Measurements from ENCODE around the gene TARP.

The TARP gene

GRCh38 chr7:38280707-38281106, 7.3 kb upstream of the TARP start:
- intact Hi-C loops (cut with DNase I) = no loop called here
- no peaks in the 10 kb centered on the region for H3K4me1 ChIP-seq (replicated peaks in 1 of 2)

GRCh38 chr7:38280000-38280399, 6.6 kb upstream of the TARP start:
- TF ChIP-seq POLR2A (IDR thresholded peaks at IDR 0.05) (no peak), CTCF (IDR thresholded peaks at IDR 0.05) (no peak)
- no peak for DNase-seq
- Histone ChIP-seq H3K36me3 (replicated peaks in 1 of 2) (no peaks in the 10 kb centered on the region), H3K27ac (no peak overlapping the region), H3K4me3 (no peak overlapping the region), H3K9me3 (replicated peaks in 1 of 3) (no peaks in the 10 kb centered on the region), H3K4me1 (replicated peaks in 1 of 2) (no peaks in the 10 kb centered on the region), H3K27me3 (no peaks in the 10 kb centered on the region)
- intact Hi-C loops (cut with DNase I) = no loop called here
- 48 to 68% (median 62%) methylated on average over 1 of the region's 1 CpG for WGBS, 4 donors

More at GRCh38 chr7:38280707-38281106, 7.3 kb upstream of the TARP start:
- H3K4me3 ChIP-seq = no peak overlapping the region
- no peaks in the 10 kb centered on the region for H3K9me3 ChIP-seq (replicated peaks in 1 of 3)
- no peaks in the 10 kb centered on the region for H3K27me3 ChIP-seq
- no peak for TF ChIP-seq CTCF (IDR thresholded peaks at IDR 0.05)
- TF ChIP-seq POLR2A (IDR thresholded peaks at IDR 0.05) = no peak
- no peaks in the 10 kb centered on the region for H3K36me3 ChIP-seq (replicated peaks in 1 of 2)
- H3K27ac ChIP-seq = no peak overlapping the region
- 84 to 96% (median 92%) methylated on average over 3 of the region's 3 CpGs for WGBS, 4 donors
- no peak for DNase-seq

- DNase-seq = no peak
- WGBS, 4 donors = 65 to 75% (median 73%) methylated on average over 6 of the region's 6 CpGs
- no peaks in the 10 kb centered on the region for H3K4me1 ChIP-seq (replicated peaks in 1 of 2)
- H3K4me3 ChIP-seq = no peak overlapping the region
- no peaks in the 10 kb centered on the region for H3K36me3 ChIP-seq (replicated peaks in 1 of 2)
- TF ChIP-seq CTCF (IDR thresholded peaks at IDR 0.05) (no peak), POLR2A (IDR thresholded peaks at IDR 0.05) (no peak)
- intact Hi-C loops (cut with DNase I) = no loop called here
- H3K9me3 ChIP-seq (replicated peaks in 1 of 3) = no peaks in the 10 kb centered on the region
- H3K27ac ChIP-seq = no peak overlapping the region
- no peaks in the 10 kb centered on the region for H3K27me3 ChIP-seq
Observed at GRCh38 chr7:38276096-38276877, 2.9 kb upstream of the TARP start.

- Histone ChIP-seq H3K27me3 (no peaks in the 10 kb centered on the region), H3K4me3 (no peak overlapping the region), H3K9me3 (replicated peaks in 1 of 3) (no peaks in the 10 kb centered on the region), H3K36me3 (replicated peaks in 1 of 2) (no peaks in the 10 kb centered on the region), H3K4me1 (replicated peaks in 1 of 2) (no peaks in the 10 kb centered on the region), H3K27ac (no peak overlapping the region)
- DNase-seq = no peak
- TF ChIP-seq POLR2A (IDR thresholded peaks at IDR 0.05) (no peak), CTCF (IDR thresholded peaks at IDR 0.05) (no peak)
- 81 to 95% (median 89%) methylated on average over 3 of the region's 3 CpGs for WGBS, 4 donors
- intact Hi-C loops (cut with DNase I) = no loop called here
Observed at GRCh38 chr7:38274927-38275620, 1.6 kb upstream of the TARP start.
